ENCODE measurements around the gene PRRX2.
A peak's percentile ranks its signal among the peaks of the same experiment; 100 is the strongest.
"Not testable (repeated sequence)": the region's sequence is repeated elsewhere in the genome, so short reads cannot be mapped to it uniquely, and the experiment has no call there.

Gene PRRX2

DNA sequence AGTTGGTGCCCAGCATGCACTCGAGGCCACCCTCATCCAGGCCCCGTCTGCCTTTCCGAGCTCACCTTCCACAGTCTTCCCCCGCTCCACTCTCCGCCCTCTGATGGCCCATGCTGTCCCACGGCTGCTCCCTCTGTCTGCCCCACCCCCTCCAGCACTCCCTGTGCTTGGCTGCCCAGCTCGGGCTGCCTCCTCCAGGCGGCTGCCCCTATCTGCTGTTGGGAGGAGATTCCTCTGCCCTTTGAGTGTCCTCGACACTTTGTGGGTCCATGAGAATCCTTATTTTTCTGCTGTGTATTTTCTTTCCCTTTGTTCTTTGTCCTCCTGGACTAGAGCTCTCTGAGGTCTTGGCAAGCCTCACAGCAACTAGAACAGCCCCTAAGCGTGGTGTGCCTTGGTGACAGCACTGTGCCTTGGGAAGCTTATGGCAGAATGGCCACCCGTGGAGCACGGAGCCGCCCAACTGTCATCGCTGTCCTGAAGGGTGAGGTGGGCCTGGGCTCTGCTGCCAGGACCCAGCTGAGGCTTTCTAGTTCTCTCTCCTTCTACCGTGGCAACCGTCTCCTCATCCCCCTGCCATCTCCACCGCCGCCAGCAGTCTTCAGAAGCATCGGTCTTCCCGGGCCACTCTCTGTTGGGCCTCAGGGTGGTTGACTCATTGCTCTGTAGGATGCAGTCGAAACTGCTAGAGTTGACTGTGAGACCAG lies 34.3 kb upstream of the PRRX2 start:
- H3K4me3 ChIP-seq (replicated peaks in 1 of 2; ENCODE audit: low read depth in 2 of 2, low read length in 2 of 2), result no peak overlapping the region
- DNase-seq (ENCODE audit: low read depth in 2 of 2), result peak in 1 of 2 donors; percentile 39
- TF ChIP-seq, protein P1, sequence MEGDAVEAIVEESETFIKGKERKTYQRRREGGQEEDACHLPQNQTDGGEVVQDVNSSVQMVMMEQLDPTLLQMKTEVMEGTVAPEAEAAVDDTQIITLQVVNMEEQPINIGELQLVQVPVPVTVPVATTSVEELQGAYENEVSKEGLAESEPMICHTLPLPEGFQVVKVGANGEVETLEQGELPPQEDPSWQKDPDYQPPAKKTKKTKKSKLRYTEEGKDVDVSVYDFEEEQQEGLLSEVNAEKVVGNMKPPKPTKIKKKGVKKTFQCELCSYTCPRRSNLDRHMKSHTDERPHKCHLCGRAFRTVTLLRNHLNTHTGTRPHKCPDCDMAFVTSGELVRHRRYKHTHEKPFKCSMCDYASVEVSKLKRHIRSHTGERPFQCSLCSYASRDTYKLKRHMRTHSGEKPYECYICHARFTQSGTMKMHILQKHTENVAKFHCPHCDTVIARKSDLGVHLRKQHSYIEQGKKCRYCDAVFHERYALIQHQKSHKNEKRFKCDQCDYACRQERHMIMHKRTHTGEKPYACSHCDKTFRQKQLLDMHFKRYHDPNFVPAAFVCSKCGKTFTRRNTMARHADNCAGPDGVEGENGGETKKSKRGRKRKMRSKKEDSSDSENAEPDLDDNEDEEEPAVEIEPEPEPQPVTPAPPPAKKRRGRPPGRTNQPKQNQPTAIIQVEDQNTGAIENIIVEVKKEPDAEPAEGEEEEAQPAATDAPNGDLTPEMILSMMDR (IDR thresholded peaks at IDR 0.05; ENCODE audit: low read depth, low read length), result no peak

DNA sequence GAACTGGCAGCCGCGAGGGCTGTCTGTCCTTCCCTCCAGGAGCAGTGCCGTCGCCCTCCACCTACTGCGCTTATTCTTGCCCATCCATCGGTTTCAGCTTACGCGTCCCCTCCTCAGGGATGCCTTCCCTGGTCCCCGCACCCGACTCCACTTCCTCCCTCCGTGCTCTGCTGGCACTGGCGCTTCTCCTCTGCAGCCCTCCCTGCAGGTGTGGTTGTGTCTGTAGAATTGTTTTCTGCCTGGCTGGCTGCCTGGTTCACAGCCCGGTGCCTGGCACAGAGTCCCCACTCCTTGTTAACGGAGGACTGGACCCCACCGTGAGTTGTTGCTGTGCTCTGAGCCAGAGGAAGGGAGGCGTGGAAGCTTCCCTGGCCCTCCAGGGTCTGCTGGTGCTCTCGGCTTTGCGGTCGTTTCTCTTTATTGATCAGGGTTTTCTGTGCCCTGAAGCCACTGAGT lies 33.7 kb upstream of the PRRX2 start:
- no peak overlapping the region for H3K4me3 ChIP-seq (replicated peaks in 1 of 2; ENCODE audit: low read depth in 2 of 2, low read length in 2 of 2)

GRCh38 chr9:129632460-129632859 lies 33.0 kb upstream of the PRRX2 start:
- TF ChIP-seq, protein P1 (IDR thresholded peaks at IDR 0.05; ENCODE audit: low read depth, low read length), result no peak
- no peak for DNase-seq (ENCODE audit: low read depth in 2 of 2)
- no peak overlapping the region for H3K4me3 ChIP-seq (replicated peaks in 1 of 2; ENCODE audit: low read depth in 2 of 2, low read length in 2 of 2)

More for the DNA sequence above, 33.7 kb upstream of the PRRX2 start:
- TF ChIP-seq, protein P1 (IDR thresholded peaks at IDR 0.05; ENCODE audit: low read depth, low read length), result no peak
- DNase-seq (ENCODE audit: low read depth in 2 of 2), result no peak

DNA sequence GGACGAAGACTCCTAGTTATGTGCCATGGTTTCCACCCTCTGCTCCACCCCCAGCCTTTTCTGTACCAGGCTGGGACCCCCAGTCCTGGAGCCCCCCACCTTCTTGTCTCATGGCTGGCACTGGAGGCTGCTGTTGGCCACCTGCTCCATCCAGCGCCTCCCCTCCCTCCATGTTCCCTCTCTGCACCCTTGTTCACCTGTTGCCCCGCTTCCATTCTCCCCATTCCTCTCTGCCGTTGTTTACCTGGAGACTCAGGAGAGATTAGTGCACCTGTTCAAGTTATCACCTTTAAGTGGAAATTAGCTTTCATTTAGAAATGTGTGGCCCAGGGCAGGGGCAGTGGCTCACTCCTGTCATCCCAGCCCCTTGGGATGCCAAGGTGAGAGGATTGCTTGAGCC lies 32.2 kb upstream of the PRRX2 start:
- TF ChIP-seq, protein P1 (IDR thresholded peaks at IDR 0.05; ENCODE audit: low read depth, low read length), result no peak
- no peak for DNase-seq (ENCODE audit: low read depth in 2 of 2)

DNA sequence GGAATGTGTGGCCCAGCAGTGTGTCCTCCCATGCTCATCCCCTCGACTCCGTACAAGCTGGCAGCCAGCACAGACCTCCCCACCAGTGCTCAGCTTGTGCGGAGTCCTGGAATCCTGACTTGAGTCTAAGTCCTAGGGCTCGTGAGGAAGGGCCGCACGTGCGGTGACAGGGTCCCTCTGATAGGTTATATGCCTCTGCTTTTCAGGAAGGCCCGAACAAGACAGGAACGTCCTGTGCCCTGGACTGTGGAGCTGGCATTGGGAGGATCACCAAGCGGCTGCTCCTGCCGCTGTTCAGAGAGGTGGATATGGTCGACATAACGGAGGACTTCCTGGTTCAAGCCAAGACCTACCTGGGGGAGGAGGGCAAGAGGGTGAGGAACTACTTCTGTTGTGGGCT lies 31.6 kb upstream of the PRRX2 start:
- DNase-seq (ENCODE audit: low read depth in 2 of 2), result no peak
- TF ChIP-seq, protein P1 (IDR thresholded peaks at IDR 0.05; ENCODE audit: low read depth, low read length), result no peak
- no peak overlapping the region for H3K4me3 ChIP-seq (replicated peaks in 1 of 2; ENCODE audit: low read depth in 2 of 2, low read length in 2 of 2)

More for the DNA sequence above, 32.2 kb upstream of the PRRX2 start:
- H3K4me3 ChIP-seq (replicated peaks in 1 of 2; ENCODE audit: low read depth in 2 of 2, low read length in 2 of 2), result no peak overlapping the region

DNA sequence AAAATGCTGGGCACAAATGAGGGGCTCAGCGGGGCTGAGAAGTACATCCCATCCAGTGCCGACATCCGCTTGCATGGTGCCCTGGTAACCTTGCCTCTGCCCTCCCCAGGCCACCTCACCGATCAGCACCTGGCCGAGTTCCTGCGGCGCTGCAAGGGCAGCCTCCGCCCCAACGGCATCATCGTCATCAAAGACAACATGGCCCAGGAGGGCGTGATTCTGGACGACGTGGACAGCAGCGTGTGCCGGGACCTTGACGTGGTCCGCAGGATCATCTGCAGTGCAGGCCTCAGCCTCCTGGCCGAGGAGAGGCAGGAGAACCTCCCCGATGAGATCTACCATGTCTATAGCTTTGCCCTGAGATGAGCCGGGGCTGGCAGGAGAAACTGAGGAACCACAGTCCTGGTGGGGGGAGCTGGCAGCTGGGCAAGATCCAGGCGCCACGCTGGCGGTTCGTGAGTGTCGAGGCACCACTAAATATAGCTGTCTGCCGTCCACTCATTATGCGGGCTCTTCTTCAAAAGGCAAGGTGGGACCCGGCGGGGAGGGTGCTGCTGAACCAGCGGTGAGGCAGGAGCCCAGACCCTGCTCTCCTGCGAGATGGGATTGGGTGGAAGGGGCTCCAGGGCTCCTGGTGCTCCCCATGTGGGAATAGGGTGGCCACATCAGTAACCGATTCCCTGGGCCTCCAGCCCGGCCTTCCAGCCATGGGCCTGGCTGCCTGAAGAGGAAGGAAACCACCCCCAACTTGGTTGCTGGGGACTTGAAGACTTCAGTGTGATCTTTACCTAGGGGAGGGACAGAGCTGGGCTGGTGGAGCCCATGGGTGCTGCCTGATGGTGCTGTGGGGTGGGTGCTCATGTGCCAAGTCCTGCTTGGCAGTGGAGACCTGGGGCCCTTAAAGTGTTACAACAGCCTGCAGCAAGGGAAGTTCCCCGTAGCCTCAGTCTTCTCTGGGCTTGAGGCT lies 30.1 kb upstream of the PRRX2 start:
- no peak for DNase-seq (ENCODE audit: low read depth in 2 of 2)
- no peak overlapping the region for H3K4me3 ChIP-seq (replicated peaks in 1 of 2; ENCODE audit: low read depth in 2 of 2, low read length in 2 of 2)
- TF ChIP-seq, protein P1 (IDR thresholded peaks at IDR 0.05; ENCODE audit: low read depth, low read length), result no peak

DNA sequence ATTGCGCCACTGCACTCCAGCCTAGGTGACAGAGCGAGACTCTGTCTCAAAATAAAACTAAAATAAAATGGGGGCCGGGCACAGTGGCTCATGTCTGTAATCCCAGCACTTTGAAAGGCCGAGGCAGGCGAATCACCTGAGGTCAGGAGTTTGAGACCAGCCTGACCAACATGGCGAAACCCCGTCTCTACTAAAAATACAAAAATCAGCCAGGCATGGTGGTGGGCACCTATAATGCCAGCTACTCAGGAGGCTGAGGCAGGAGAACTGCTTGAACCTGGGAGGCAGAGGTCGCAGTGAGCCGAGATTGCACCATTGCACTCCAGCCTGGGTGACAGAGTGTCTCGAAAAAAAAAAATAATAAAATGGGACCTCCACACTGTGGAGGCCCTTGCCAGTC lies 29.1 kb upstream of the PRRX2 start:
- not testable (repeated sequence) for DNase-seq (ENCODE audit: low read depth in 2 of 2); H3K4me3 ChIP-seq (replicated peaks in 1 of 2; ENCODE audit: low read depth in 2 of 2, low read length in 2 of 2)
